Stimulated activated CD4-positive, alpha-beta T cell treated with anti-CD3 and anti-CD28 coated beads, TNF-alpha, amount 100 ng/mL, for 24 hours (primary cell): Measurements from ENCODE around the gene CENPO.

Experiments used
- DNase-seq, 3 experiments: peaks; one replicate each; pipeline ENCODE4 v3.0.0-alpha.2; 2020; ENCODE audit warnings: low read depth in 3 of 3

CENPO gene

GRCh38 chr2:24861500-24861899 lies 68.3 kb downstream of the CENPO start:
- DNase-seq = no peak

GRCh38 chr2:24863641-24864040 lies 70.4 kb downstream of the CENPO start:
- no peak for DNase-seq

GRCh38 chr2:24866946-24867345 lies 73.7 kb downstream of the CENPO start:
- DNase-seq = no peak

- DNase-seq = no peak
These were observed 77.2 kb downstream of the CENPO start for GRCh38 chr2:24870440-24870839.

GRCh38 chr2:24870891-24871705 lies 77.9 kb downstream of the CENPO start:
- no peak for DNase-seq

GRCh38 chr2:24871852-24872333 lies 78.7 kb downstream of the CENPO start:
- no peak for DNase-seq
